Panc1 (cell line): Measurements from ENCODE around the gene PRDM10. TPM values are rescaled to one million over a fixed set of nuclear protein-coding genes. Genes with fewer than 3 reads are reported as not detected.

Source experiments
- ATAC-seq: fragments of 200-7000 bp; cut with Tn5 transposase; 2 replicates; pipeline ENCODE4 v1.9.1; 2020; ENCODE audit warnings: mild to moderate bottlenecking, moderate library complexity
- BruUV-seq: library from RNA; stranded (reverse); fragments of 400-500 nt; replicated peaks from 2 replicates; lab custom pipeline; 2021; lab: Mats Ljungman, UMichigan
- CTCF ChIA-PET: fragments of 300-600 bp; sonication (Branson Sonifier 250); formaldehyde crosslinking; loops from one replicate; lab custom pipeline; 2022; ENCODE audit warnings: antibody characterized with exemption; lab: Charles Lee
- POLR2A ChIA-PET: fragments of 300-600 bp; sonication (Branson Sonifier 250); formaldehyde crosslinking; loops from one replicate; lab custom pipeline; 2022; ENCODE audit warnings: antibody characterized with exemption; lab: Charles Lee
- DNase-seq: peaks from one replicate; pipeline ENCODE4 v3.0.0-alpha.2; 2010; ENCODE audit warnings: low read depth, low spot score
- H3K27ac ChIP-seq: 2 replicates; pipeline ENCODE4 v1.5.1; 2011; ENCODE audit warnings: mild to moderate bottlenecking, low read length, inconsistent platforms
- H3K27me3 ChIP-seq: fragments of 200-500 bp; sonication (Bioruptor generic); 2 replicates; pipeline ENCODE4 v1.6.0; 2014; ENCODE audit warnings: low read length, inconsistent platforms; ENCODE audit not compliant: control insufficient read depth, insufficient read depth
- H3K36me3 ChIP-seq: fragments of 200-500 bp; sonication (Bioruptor generic); 2 replicates; pipeline ENCODE4 v1.5.1; 2014; ENCODE audit warnings: inconsistent platforms, mild to moderate bottlenecking, low read length, moderate library complexity; ENCODE audit not compliant: control insufficient read depth, insufficient read depth
- H3K4me1 ChIP-seq: 2 replicates; pipeline ENCODE4 v1.5.1; 2011; ENCODE audit warnings: inconsistent platforms, mild to moderate bottlenecking, low read length, moderate library complexity; ENCODE audit not compliant: control insufficient read depth, insufficient read depth
- H3K4me3 ChIP-seq, 2 experiments: 2 replicates each; pipeline ENCODE4 v1.5.1; 2011 to 2012; ENCODE audit warnings: low read depth in 2 of 2, low read length in 2 of 2, mild to moderate bottlenecking in 2 of 2, inconsistent platforms in 1 of 2, moderate library complexity in 1 of 2
- H3K9me3 ChIP-seq: fragments of 200-500 bp; sonication (Bioruptor generic); 2 replicates; pipeline ENCODE4 v1.5.1; 2014; ENCODE audit warnings: low read depth, mild to moderate bottlenecking, inconsistent platforms, low read length, moderate library complexity; ENCODE audit not compliant: control insufficient read depth, insufficient read depth
- POLR2AphosphoS5 ChIP-seq: IDR thresholded peaks from 2 replicates; pipeline ENCODE4 v1.6.1; 2012; ENCODE audit warnings: mild to moderate bottlenecking, low read depth, low read length, moderate library complexity
- SIN3A ChIP-seq: IDR thresholded peaks from 2 replicates; pipeline ENCODE4 v1.6.1; 2012; ENCODE audit warnings: low read depth, mild to moderate bottlenecking, low read length, moderate library complexity, borderline replicate concordance; ENCODE audit not compliant: insufficient read depth
- TCF7L2 ChIP-seq: IDR thresholded peaks from 2 replicates; pipeline ENCODE4 v1.6.1; 2011; ENCODE audit warnings: mild to moderate bottlenecking, low read depth, low read length, inconsistent platforms
- in situ Hi-C: cut with HindIII; loops from 2 replicates; pipeline ENCODE4 v1.10.0; 2016; ENCODE audit warnings: low sequenced_read_pairs, low pct_unique_long_range_greater_than_20kb
- intact Hi-C: fragments of 100-400 bp; cut with micrococcal nuclease; formaldehyde crosslinking; loops from one replicate; pipeline ENCODE4 v1.10.0; 2022; ENCODE audit not compliant: unreplicated experiment
- total RNA-seq: library from RNA; stranded (reverse); gene quantifications from one replicate; pipeline ENCODE4 v1.2.1, GENCODE V29; 2021; ENCODE audit not compliant: unreplicated experiment
- TF ChIP-seq, protein P1 (sequence below), 2 experiments: IDR thresholded peaks; 2 replicates each; pipeline ENCODE4 v1.6.1; 2011 to 2012; ENCODE audit warnings: low read depth in 2 of 2, control low read depth in 1 of 2, low read length in 1 of 2, mild to moderate bottlenecking in 1 of 2, moderate library complexity in 1 of 2; ENCODE audit not compliant: insufficient read depth in 1 of 2
- TF ChIP-seq, protein P2 (sequence below): fragments of 450-650 bp; IDR thresholded peaks from 2 replicates; pipeline ENCODE4 v1.5.1; 2017; ENCODE audit warnings: mild to moderate bottlenecking

PRDM10 gene
- total RNA-seq, 1 experiment from 2014 or later: 12.5 TPM

DNA sequence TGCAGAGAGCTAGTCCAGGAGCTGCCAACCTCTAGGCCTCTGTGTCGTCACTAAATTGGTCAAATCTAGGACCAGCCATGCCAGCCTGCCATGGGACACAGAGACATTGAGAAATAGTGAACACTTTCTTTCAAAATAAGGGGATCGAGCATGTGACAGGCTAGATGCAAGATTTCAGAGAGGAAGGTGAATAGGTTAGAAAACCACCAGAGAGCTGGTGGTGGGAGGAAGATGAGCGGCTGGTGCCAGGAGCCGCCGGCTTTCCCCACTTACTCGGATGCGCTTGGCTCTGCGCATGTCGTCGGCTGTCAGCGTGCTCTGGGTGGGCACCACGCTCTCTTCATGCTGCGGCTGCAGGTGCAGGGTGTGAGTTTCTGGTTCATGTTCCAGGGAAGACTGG is 71.9 kb downstream of the PRDM10 start:
- ChIA-PET CTCF (interaction anchor here (0.6 kb wide), 1 partner anchor 130 kb away, joined by 7 read pairs; no protein-coding TSS in a partner anchor), POLR2A (no interaction called here)
- Histone ChIP-seq H3K27ac (no peak overlapping the region), H3K36me3 (no peaks in the 10 kb centered on the region), H3K4me1 (no peaks in the 10 kb centered on the region), H3K4me3 (no peak overlapping the region), H3K27me3 (no peaks in the 10 kb centered on the region), H3K9me3 (no peaks in the 10 kb centered on the region)
- in situ Hi-C loops (no loop called here), intact Hi-C loops (no loop called here)
- BruUV-seq: no TSS peak
- TF ChIP-seq SIN3A (no peak), POLR2AphosphoS5 (no peak), TCF7L2 (no peak)
- TF ChIP-seq, protein P1, sequence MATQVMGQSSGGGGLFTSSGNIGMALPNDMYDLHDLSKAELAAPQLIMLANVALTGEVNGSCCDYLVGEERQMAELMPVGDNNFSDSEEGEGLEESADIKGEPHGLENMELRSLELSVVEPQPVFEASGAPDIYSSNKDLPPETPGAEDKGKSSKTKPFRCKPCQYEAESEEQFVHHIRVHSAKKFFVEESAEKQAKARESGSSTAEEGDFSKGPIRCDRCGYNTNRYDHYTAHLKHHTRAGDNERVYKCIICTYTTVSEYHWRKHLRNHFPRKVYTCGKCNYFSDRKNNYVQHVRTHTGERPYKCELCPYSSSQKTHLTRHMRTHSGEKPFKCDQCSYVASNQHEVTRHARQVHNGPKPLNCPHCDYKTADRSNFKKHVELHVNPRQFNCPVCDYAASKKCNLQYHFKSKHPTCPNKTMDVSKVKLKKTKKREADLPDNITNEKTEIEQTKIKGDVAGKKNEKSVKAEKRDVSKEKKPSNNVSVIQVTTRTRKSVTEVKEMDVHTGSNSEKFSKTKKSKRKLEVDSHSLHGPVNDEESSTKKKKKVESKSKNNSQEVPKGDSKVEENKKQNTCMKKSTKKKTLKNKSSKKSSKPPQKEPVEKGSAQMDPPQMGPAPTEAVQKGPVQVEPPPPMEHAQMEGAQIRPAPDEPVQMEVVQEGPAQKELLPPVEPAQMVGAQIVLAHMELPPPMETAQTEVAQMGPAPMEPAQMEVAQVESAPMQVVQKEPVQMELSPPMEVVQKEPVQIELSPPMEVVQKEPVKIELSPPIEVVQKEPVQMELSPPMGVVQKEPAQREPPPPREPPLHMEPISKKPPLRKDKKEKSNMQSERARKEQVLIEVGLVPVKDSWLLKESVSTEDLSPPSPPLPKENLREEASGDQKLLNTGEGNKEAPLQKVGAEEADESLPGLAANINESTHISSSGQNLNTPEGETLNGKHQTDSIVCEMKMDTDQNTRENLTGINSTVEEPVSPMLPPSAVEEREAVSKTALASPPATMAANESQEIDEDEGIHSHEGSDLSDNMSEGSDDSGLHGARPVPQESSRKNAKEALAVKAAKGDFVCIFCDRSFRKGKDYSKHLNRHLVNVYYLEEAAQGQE (IDR thresholded peaks at IDR 0.05; ENCODE audit: insufficient read depth in 1 of 2, low read depth in 2 of 2, low read length in 1 of 2): no peak
- TF ChIP-seq, protein P2, sequence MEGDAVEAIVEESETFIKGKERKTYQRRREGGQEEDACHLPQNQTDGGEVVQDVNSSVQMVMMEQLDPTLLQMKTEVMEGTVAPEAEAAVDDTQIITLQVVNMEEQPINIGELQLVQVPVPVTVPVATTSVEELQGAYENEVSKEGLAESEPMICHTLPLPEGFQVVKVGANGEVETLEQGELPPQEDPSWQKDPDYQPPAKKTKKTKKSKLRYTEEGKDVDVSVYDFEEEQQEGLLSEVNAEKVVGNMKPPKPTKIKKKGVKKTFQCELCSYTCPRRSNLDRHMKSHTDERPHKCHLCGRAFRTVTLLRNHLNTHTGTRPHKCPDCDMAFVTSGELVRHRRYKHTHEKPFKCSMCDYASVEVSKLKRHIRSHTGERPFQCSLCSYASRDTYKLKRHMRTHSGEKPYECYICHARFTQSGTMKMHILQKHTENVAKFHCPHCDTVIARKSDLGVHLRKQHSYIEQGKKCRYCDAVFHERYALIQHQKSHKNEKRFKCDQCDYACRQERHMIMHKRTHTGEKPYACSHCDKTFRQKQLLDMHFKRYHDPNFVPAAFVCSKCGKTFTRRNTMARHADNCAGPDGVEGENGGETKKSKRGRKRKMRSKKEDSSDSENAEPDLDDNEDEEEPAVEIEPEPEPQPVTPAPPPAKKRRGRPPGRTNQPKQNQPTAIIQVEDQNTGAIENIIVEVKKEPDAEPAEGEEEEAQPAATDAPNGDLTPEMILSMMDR: no peak
- no peak for DNase-seq
- no peak for ATAC-seq

DNA sequence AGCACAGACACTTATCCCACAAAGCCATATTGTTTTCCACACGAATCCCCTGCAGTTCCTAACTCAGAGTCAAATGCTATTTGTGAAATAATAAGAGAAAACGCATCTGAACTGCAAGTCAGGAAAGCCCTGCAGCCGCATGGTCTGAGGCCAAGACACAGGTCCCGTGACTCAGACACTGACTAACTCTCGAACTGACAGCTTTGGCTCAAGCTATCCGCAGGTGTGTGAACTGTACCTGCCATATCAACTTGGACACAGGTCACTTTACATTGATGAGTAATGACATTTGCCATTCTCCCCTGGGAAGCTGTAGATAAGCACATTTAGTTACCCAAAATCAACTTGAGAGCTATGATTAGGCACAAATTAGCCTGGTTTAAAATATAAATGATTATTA is 72.3 kb downstream of the PRDM10 start:
- no peaks in the 10 kb centered on the region for H3K4me1 ChIP-seq
- TF ChIP-seq, protein P1 (IDR thresholded peaks at IDR 0.05; ENCODE audit: insufficient read depth in 1 of 2, low read depth in 2 of 2, low read length in 1 of 2): no peak
- TF ChIP-seq SIN3A (no peak), TCF7L2 (no peak), POLR2AphosphoS5 (no peak)
- TF ChIP-seq, protein P2: no peak
- no peaks in the 10 kb centered on the region for H3K36me3 ChIP-seq
- no peak for DNase-seq
- ChIA-PET POLR2A (no interaction called here), CTCF (interaction anchor here (0.6 kb wide), 2 partner anchors 131 to 202 kb away, joined by 3 to 7 read pairs; no protein-coding TSS in a partner anchor)
- H3K27me3 ChIP-seq: no peaks in the 10 kb centered on the region
- BruUV-seq: no TSS peak
- no peak overlapping the region for H3K4me3 ChIP-seq
- no peaks in the 10 kb centered on the region for H3K9me3 ChIP-seq
- H3K27ac ChIP-seq: no peak overlapping the region
- in situ Hi-C loops (no loop called here), intact Hi-C loops (no loop called here)
- ATAC-seq: no peak
